NCI-H2029 treated with DMSO at 0.1 percent for 48 hours (cell line): ENCODE results near the gene USP6NL.

Experiments used
- DNase-seq: peaks from one replicate; lab custom pipeline; 2025; lab: John Stamatoyannopoulos, UW

USP6NL gene

GRCh38 chr10:11593612-11594011 lies 17.8 kb downstream of the USP6NL start:
- no peak for DNase-seq

- no peak for DNase-seq
These were observed 21.7 kb downstream of the USP6NL start for GRCh38 chr10:11589738-11590137.

GRCh38 chr10:11588873-11589574 lies 22.4 kb downstream of the USP6NL start:
- no peak for DNase-seq

- DNase-seq: no peak
These were observed 23.7 kb downstream of the USP6NL start for GRCh38 chr10:11587722-11588259.

- no peak for DNase-seq
These were observed 25.3 kb downstream of the USP6NL start for GRCh38 chr10:11586170-11586569.

- no peak for DNase-seq
These were observed 30.2 kb downstream of the USP6NL start for GRCh38 chr10:11581213-11581612.

GRCh38 chr10:11579885-11580284 lies 31.6 kb downstream of the USP6NL start:
- no peak for DNase-seq

GRCh38 chr10:11578802-11579255 lies 32.6 kb downstream of the USP6NL start:
- DNase-seq: no peak

- no peak for DNase-seq
These were observed 35.2 kb downstream of the USP6NL start for GRCh38 chr10:11576092-11576809.

GRCh38 chr10:11573497-11573896 lies 38.0 kb downstream of the USP6NL start:
- DNase-seq: no peak

- DNase-seq: no peak
These were observed 40.7 kb downstream of the USP6NL start for GRCh38 chr10:11570751-11571150.

- DNase-seq: no peak
These were observed 42.0 kb downstream of the USP6NL start for GRCh38 chr10:11569471-11569870.

GRCh38 chr10:11568578-11568977 lies 42.9 kb downstream of the USP6NL start:
- no peak for DNase-seq

GRCh38 chr10:11564741-11565140 lies 46.7 kb downstream of the USP6NL start:
- DNase-seq: no peak

GRCh38 chr10:11563936-11564335 lies 47.5 kb downstream of the USP6NL start:
- DNase-seq: no peak

- DNase-seq: no peak
These were observed 48.6 kb downstream of the USP6NL start for GRCh38 chr10:11562888-11563287.

- no peak for DNase-seq
These were observed 51.3 kb downstream of the USP6NL start for GRCh38 chr10:11560076-11560709.

- DNase-seq: no peak
These were observed 53.5 kb downstream of the USP6NL start for GRCh38 chr10:11557967-11558366.

- DNase-seq: no peak
These were observed 53.9 kb downstream of the USP6NL start for GRCh38 chr10:11557513-11557912.

- no peak for DNase-seq
These were observed 55.9 kb downstream of the USP6NL start for GRCh38 chr10:11555556-11555955.

- no peak for DNase-seq
These were observed 57.6 kb downstream of the USP6NL start for GRCh38 chr10:11553773-11554381.

- no peak for DNase-seq
These were observed 59.4 kb downstream of the USP6NL start for GRCh38 chr10:11551916-11552602.
